ENCODE data around the gene MUC5B.
"Not testable (repeated sequence)": the region's sequence is repeated elsewhere in the genome, so short reads cannot be mapped to it uniquely, and the experiment has no call there.

Gene MUC5B

GRCh38 chr11:1191786-1192470 lies 30.9 kb upstream of the MUC5B start:
- DNase-seq = not testable (repeated sequence)

DNA sequence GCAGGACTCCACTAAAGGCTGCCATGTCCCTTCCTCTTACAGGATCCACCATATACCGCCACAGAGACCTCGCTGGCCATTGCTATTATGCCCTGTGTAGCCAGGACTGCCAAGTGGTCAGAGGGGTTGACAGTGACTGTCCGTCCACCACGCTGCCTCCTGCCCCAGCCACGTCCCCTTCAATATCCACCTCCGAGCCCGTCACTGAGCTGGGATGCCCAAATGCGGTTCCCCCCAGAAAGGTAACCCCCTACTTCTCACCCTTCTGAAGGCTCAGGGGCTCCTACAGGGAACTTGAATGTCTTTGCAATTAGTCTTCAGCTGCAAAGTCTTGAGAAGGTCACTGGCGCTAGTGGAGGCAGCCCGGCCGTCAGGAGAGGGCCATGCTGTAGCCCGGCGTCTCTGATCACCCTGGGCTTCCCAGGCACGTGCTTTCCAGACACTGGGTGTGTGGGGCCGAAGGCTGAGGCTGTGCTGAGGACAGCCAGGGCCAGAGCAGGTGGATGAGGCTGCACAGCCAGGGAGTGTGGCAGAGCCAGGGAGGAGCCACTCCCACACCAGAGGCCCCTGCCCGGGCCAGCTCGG lies 30.0 kb upstream of the MUC5B start:
- DNase-seq = no peak

DNA sequence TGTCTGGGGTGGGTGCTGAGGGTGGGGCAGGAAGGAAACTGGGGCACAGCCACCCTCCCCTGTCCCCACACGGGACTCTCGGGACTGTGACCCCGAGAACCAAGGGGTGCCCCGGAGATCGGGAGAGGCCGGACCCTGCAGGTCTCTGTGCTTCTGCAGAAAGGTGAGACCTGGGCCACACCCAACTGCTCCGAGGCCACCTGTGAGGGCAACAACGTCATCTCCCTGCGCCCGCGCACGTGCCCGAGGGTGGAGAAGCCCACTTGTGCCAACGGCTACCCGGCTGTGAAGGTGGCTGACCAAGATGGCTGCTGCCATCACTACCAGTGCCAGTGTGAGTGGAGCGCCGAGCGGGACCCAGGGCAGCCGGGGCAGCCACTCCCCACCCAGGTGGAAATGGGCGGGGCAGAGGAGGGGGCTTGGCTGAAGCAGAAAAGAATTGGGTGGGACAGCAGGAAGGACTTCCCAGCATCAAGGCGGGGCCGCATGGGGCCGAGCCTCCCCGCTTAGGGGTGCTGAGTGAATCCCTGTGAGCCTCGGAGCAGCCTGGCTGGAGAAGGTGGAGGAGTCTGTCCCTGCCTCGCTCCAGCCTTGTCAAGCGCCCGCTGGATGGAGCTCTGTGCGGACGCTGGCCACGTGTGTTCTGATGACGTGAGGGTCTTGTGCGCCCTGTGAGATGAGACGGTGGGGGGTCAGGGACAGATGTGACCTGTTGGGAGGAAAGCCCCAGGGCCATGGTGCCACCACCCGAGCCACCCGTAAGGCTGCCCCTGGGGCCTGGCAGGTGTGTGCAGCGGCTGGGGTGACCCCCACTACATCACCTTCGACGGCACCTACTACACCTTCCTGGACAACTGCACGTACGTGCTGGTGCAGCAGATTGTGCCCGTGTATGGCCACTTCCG lies 29.3 kb upstream of the MUC5B start:
- DNase-seq = no peak

DNA sequence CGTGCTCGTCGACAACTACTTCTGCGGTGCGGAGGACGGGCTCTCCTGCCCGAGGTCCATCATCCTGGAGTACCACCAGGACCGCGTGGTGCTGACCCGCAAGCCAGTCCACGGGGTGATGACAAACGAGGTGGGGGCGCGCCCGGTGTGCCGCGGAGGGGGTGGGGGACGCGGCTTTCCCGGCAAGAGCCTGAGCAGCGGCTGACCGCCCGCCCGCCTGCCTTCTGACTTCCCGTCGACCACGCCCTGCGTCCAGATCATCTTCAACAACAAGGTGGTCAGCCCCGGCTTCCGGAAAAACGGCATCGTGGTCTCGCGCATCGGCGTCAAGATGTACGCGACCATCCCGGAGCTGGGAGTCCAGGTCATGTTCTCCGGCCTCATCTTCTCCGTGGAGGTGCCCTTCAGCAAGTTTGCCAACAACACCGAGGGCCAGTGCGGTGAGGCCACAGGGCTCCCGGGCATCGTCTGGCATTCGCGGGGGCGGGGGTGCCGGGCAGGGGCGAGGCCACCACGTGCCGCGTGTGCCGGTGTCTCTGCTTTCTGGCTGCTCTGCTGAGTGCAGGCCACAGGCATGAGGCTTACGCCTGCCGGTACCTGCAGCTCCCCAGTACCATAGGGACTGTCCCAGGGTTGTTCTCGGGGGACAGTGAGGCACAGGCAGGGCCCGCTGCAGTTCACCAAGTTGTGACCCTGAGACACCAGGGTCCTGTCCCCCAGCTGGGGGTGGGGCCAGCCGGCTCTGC lies 28.5 kb upstream of the MUC5B start:
- no peak for DNase-seq

DNA sequence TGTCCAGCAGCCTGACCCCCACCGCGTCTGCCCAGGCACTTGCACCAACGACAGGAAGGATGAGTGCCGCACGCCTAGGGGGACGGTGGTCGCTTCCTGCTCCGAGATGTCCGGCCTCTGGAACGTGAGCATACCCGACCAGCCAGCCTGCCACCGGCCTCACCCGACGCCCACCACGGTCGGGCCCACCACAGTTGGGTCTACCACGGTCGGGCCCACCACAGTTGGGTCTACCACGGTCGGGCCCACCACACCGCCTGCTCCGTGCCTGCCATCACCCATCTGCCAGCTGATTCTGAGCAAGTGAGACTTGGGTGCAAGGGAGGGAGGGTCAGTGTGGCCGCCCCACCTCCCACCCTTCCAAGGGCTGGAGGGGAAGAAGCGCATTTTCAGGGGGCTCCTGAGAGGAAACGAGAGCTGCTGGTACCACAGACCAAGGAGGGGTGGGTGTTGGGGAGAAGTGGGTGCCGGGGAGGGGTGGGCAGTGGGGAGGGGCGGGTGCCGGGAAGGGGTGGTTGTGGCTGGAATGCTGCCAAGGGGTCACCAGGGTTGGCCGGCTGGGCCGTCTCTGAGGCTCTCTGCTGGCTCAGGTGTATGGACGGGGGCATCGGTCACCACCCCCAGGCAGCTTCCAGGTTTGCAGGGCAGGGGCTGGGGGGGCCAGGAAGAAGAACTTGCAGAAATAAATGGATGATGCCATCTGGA lies 27.7 kb upstream of the MUC5B start:
- no peak for DNase-seq

GRCh38 chr11:1195682-1196515 lies 27.0 kb upstream of the MUC5B start:
- no peak for DNase-seq

DNA sequence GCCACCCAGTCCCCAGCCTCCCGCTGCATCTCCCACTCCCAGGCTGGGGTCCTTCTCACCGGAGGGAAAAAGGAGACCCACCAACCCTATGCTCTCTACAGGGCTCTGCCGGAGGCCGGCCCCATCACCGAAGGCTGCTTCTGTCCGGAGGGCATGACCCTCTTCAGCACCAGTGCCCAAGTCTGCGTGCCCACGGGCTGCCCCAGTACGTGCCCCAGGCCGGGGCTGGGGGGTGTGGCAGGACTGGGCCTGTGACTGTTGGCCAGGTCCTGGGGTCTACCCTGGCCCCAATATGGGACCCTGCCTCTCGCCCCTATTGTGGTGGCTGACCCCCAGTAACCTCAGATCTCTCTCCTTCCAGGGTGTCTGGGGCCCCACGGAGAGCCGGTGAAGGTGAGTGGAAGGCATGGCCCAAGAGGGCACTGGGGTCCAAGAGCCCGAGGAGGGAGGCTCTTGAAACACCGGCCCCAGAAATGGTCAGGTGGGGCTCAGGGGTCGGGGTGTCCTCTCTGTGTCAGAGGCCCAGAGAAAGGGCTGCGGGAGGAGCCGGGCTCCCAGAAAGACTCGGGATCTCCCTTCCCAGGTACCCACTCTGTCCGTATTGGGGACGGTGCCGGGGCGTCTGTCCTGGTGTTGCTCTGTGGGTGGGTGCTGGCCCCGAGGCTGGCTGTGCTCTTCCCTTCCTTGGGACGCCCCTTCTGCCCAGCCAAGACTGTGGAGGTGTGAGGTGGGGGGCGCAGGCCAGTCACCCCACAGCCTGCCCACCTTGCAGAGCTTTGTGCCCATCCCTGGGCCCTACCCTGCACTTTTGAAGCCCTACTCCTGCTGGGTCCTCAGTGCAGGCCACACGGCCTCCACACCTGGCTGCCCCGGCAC lies 26.1 kb upstream of the MUC5B start:
- no peak for DNase-seq

DNA sequence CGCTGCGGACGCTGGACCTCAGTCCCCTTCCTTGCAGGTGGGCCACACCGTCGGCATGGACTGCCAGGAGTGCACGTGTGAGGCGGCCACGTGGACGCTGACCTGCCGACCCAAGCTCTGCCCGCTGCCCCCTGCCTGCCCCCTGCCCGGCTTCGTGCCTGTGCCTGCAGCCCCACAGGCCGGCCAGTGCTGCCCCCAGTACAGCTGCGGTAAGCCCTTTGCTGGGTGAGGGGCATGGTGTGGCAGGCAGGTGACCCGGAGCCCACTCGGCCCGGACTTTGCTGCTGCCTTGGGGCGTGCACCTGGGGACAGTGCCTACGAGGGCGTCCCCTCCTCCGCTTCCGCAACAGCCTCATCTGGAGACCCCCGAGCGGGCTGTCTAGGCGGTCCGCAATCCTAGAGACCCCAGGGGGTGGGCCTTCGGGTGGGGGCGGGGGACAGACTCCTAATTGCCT lies 25.4 kb upstream of the MUC5B start:
- no peak for DNase-seq

GRCh38 chr11:1197886-1198560 lies 24.8 kb upstream of the MUC5B start:
- DNase-seq = no peak

- DNase-seq = no peak
These were observed 24.2 kb upstream of the MUC5B start for GRCh38 chr11:1198561-1199240.

DNA sequence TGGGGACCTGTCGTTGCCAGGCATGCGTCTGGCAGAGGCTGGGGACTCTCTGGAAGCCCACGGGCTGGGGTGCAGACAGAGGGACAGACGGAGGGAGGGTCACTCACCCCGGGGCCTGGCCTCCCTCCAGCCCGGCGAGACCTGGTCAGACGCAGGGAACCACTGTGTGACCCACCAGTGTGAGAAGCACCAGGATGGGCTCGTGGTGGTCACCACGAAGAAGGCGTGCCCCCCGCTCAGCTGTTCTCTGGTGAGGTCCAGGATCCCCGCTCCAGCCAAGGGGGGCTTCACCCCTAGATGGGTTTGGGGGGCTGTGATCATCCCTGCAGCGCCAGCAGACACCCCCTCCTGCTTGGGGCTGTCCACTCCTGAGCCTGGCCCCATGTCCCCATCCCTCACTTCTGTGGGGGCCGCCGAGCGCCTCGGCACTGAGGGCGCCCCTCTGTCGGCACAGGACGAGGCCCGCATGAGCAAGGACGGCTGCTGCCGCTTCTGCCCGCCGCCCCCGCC lies 23.6 kb upstream of the MUC5B start:
- DNase-seq = no peak

DNA sequence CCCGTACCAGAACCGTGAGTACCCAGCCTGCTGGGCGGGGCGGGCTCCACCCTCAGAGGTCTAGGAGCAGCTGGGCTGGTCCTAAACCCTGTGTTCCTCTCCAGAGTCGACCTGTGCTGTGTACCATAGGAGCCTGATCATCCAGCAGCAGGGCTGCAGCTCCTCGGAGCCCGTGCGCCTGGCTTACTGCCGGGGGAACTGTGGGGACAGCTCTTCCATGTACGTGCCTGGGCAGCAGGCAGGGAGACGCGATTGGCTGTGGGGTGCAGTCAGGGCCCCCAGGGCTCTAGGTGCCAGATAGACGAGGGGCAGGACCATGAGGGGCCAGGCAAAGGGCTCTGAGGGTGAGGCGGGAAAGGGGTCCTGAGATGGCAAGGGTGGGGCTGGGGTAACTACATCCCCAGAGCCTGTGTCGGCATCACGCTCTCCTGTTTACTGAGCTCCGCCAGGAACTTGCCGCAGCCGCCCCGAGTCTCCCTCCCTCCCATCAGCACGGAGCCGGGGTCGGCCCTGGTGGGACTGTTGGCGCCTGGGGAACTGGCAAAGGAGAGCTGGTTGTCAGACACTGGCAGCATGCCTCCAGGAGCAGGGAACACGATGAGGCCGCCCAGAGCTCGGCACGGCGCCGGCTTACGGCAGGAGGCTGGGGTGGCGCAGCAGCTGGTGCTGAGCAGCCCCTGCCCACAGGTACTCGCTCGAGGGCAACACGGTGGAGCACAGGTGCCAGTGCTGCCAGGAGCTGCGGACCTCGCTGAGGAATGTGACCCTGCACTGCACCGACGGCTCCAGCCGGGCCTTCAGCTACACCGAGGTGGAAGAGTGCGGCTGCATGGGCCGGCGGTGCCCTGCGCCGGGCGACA lies 22.9 kb upstream of the MUC5B start:
- no peak for DNase-seq

- DNase-seq = no peak
These were observed 22.2 kb upstream of the MUC5B start for GRCh38 chr11:1200611-1201191.

- DNase-seq = no peak
These were observed 21.3 kb upstream of the MUC5B start for GRCh38 chr11:1201395-1202153.

GRCh38 chr11:1202154-1202775 lies 20.6 kb upstream of the MUC5B start:
- DNase-seq = no peak
